Psoas muscle (tissue), 8 donors: ENCODE measurements around the gene PDCD11. TPM values are rescaled to one million over a fixed set of nuclear protein-coding genes. Genes with fewer than 3 reads are reported as not detected.

ENCODE experiments used
- ATAC-seq, 4 donors: fragments of 200-7000 bp; cut with Tn5 transposase; one replicate each; pipeline ENCODE4 v1.9.1; 2020; ENCODE audit warnings: moderate library complexity in 3 of 4, mild to moderate bottlenecking in 2 of 4
- DNase-seq, 2 donors: peaks; one replicate each; pipeline ENCODE4 v3.0.0-alpha.2; 2020
- H3K27ac ChIP-seq: fragments of 200-600 bp; one replicate; pipeline ENCODE4 v1.8.0; 2022
- H3K27me3 ChIP-seq, 3 donors: fragments of 200-600 bp in 1 of 3; one replicate each; pipeline versions ENCODE4 v1.6.1 to v1.8.0; 2013 to 2022; ENCODE audit warnings: low read length in 2 of 3, mild to moderate bottlenecking in 2 of 3, moderate library complexity in 1 of 3; ENCODE audit not compliant: insufficient read depth in 3 of 3
- H3K36me3 ChIP-seq, 2 donors: fragments of 200-600 bp in 1 of 2; one replicate each; pipeline versions ENCODE4 v1.6.1 to v1.8.0; 2013 to 2022; ENCODE audit warnings: low read depth in 1 of 2, mild to moderate bottlenecking in 1 of 2, moderate library complexity in 1 of 2; ENCODE audit not compliant: insufficient read depth in 1 of 2
- H3K4me1 ChIP-seq: fragments of 200-600 bp; one replicate; pipeline ENCODE4 v1.8.0; 2022
- H3K4me3 ChIP-seq: fragments of 200-600 bp; one replicate; pipeline ENCODE4 v1.8.0; 2022; ENCODE audit warnings: mild to moderate bottlenecking
- H3K9me3 ChIP-seq: fragments of 200-600 bp; one replicate; pipeline ENCODE4 v1.8.0; 2022
- WGBS, 3 donors: extraction: QIAGEN DNeasy Blood & Tissue Kit; methylation state at CpG; one replicate each; pipeline versions ENCODE4 v1.1.6 to v1.1.7; 2013; 5-methylcytosine and 5-hydroxymethylcytosine counted together
- intact Hi-C, 2 donors: fragments of 100-400 bp; cut with DNase I; formaldehyde crosslinking; loops; one replicate each; pipeline versions ENCODE4 v1.11.0 to v1.14.2; 2022
- polyA plus RNA-seq, 3 donors: library from polyadenylated mRNA; stranded (reverse); fragments of 200-250 nt; gene quantifications; one replicate each; pipeline ENCODE4 v1.2.3, GENCODE V29; 2013
- total RNA-seq, 4 donors: library from RNA; stranded (reverse); fragmentation: NEBNext Ultra II Directional in 2 of 4; extraction: Animal tissue kit (Norgen Biotek cat#: 25700) in 2 of 4; gene quantifications; one replicate each; pipeline versions ENCODE4 v1.2.1 to v1.2.4, GENCODE V29; 2021 to 2023
- TF ChIP-seq, protein P1 (sequence below): fragments of 200-600 bp; IDR thresholded peaks from one replicate; pipeline ENCODE4 v1.8.0; 2022; ENCODE audit warnings: antibody characterized with exemption
- donor health status: healthy with polysubstance abuse.
- donor health status: DM: no; HTN: no; CAD: no; lungs with moderate emphysema.
- donor health status: Bipolar disorder and iron deficiency.
- donor health status: healthy.
- donor health status: DM: yes; HTN: yes; CAD: no.
- donor health status: DM: no; HTN: no; CAD: no.
- donor health status: DM: no; HTN: no; CAD: no.
- donor health status: DM: yes; HTN: yes; CAD: no.

Gene PDCD11
- total and polyA plus RNA-seq, 7 donors: 13.1 to 34.7 (median 24.1) TPM

DNA sequence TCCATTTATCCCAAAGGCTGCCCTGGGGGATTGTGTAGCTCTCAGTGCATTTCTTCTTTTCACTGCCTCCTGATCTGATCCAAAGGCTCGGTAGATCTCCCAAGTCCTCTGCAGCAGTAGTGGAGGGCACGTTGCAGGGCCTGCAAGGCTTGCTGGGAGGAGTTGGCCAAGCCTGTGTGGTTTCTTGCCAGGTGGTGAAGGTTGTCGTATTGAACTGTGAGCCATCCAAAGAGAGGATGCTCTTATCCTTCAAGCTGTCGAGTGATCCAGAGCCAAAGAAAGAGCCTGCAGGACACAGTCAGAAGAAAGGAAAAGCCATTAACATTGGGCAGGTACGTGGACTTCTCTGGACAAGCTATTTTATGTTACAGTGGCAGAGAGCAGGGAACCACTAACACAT lies 21.2 kb downstream of the PDCD11 start:
- TF ChIP-seq, protein P1, sequence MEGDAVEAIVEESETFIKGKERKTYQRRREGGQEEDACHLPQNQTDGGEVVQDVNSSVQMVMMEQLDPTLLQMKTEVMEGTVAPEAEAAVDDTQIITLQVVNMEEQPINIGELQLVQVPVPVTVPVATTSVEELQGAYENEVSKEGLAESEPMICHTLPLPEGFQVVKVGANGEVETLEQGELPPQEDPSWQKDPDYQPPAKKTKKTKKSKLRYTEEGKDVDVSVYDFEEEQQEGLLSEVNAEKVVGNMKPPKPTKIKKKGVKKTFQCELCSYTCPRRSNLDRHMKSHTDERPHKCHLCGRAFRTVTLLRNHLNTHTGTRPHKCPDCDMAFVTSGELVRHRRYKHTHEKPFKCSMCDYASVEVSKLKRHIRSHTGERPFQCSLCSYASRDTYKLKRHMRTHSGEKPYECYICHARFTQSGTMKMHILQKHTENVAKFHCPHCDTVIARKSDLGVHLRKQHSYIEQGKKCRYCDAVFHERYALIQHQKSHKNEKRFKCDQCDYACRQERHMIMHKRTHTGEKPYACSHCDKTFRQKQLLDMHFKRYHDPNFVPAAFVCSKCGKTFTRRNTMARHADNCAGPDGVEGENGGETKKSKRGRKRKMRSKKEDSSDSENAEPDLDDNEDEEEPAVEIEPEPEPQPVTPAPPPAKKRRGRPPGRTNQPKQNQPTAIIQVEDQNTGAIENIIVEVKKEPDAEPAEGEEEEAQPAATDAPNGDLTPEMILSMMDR: no peak
- H3K4me3 ChIP-seq: no peak overlapping the region
- ATAC-seq (no peak), DNase-seq (no peak)
- H3K27ac ChIP-seq: no peak overlapping the region
- H3K27me3 ChIP-seq: no peaks in the 10 kb centered on the region
- H3K4me1 ChIP-seq: no peaks in the 10 kb centered on the region
- H3K36me3 ChIP-seq: peaks cover 38 to 98% of the 10 kb centered on the region in 2 donors
- intact Hi-C loops: loop anchor here (2.0 to 10.0 kb wide), 4 partner anchors 65 to 267 kb away; no protein-coding TSS in a partner anchor
- WGBS, 3 donors: 74 to 86% (median 76%) methylated on average over 5 of the region's 5 CpGs
- H3K9me3 ChIP-seq: no peaks in the 10 kb centered on the region

DNA sequence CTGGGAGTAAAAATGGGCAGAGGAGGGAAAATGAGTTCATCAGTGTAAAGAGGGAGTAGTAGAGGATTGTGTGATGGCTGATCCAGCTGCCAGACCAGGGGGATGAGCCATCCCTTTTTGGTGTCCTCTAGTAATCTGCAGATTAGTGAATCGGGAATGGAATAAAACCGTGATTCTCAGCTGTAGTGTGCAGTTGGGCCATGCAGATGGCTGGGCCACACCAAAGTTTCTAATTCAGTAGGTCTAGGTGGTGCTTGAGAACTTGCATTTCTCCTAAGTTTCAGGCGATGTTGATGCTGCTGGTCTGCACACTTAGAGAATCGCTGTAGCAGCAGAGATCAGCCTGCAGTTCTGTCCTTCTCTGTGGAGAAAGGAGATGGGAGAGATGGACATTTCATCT lies 22.7 kb downstream of the PDCD11 start:
- DNase-seq (no peak), ATAC-seq (no peak)
- intact Hi-C loops: loop anchor here (5.0 to 10.0 kb wide), 3 partner anchors 63 to 266 kb away; no protein-coding TSS in a partner anchor
- Histone ChIP-seq H3K9me3 (no peaks in the 10 kb centered on the region), H3K36me3 (peaks cover 36 to 98% of the 10 kb centered on the region in 2 donors), H3K27ac (no peak overlapping the region), H3K4me1 (no peaks in the 10 kb centered on the region), H3K4me3 (no peak overlapping the region), H3K27me3 (no peaks in the 10 kb centered on the region)
- 92 to 97% (median 94%) methylated on average over 4 of the region's 4 CpGs for WGBS, 3 donors
- TF ChIP-seq, protein P1: no peak

- intact Hi-C loops: no loop called here
- Histone ChIP-seq H3K4me3 (no peak overlapping the region), H3K4me1 (no peaks in the 10 kb centered on the region), H3K27ac (no peak overlapping the region), H3K36me3 (peaks cover 20 to 98% of the 10 kb centered on the region in 2 donors), H3K9me3 (no peaks in the 10 kb centered on the region), H3K27me3 (no peaks in the 10 kb centered on the region)
- DNase-seq: no peak
- TF ChIP-seq, protein P1: no peak
- 85 to 91% (median 86%) methylated on average over 5 of the region's 5 CpGs for WGBS, 3 donors
- ATAC-seq: no peak
These were observed 27.3 kb downstream of the PDCD11 start for GRCh38 chr10:103423748-103424147.

DNA sequence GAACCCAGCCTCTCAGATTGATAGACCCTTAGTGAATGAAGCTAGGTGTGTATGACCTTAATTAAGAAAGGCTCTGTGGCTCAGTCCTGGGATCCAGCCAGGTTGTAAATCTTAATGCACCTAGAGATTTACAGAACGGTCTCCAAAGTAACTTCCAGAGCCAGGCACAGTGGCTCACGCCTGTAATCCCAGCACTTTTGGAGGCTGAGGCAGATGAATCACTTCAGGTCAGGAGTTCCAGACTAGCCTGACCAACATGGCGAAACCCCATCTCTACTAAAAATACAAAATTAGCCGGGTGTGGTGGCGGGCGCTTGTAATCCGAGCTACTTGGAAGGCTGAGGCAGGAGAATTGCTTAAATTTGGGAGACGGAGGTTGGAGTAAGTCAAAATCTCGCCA lies 31.4 kb downstream of the PDCD11 start:
- Histone ChIP-seq H3K36me3 (peaks cover 20 to 98% of the 10 kb centered on the region in 2 donors), H3K4me3 (no peak overlapping the region), H3K9me3 (no peaks in the 10 kb centered on the region), H3K27ac (peak overlapping the region; percentile 53), H3K4me1 (no peaks in the 10 kb centered on the region), H3K27me3 (no peaks in the 10 kb centered on the region)
- no peak for DNase-seq
- WGBS, 3 donors: 57 to 81% (median 67%) methylated on average over 9 of the region's 9 CpGs
- ATAC-seq: peak; percentile 37 to 88 (median 70)
- intact Hi-C loops: no loop called here
- TF ChIP-seq, protein P1: no peak
